ENCODE measurements around the gene TGFBR2.

- TF ChIP-seq CTCF (IDR thresholded peaks at IDR 0.05; ENCODE audit: insufficient read depth, low read length), result no peak
- no peak for TF ChIP-seq POLR2AphosphoS5 (IDR thresholded peaks at IDR 0.05; ENCODE audit: low read depth)
- no peak for TF ChIP-seq GABPA (IDR thresholded peaks at IDR 0.05; ENCODE audit: low read depth)
These were observed 114.9 kb downstream of the TGFBR2 start for GRCh38 chr3:30721314-30721634.

All from HL-60 (cell line).